ENCODE results near the gene MYCN.

DNA sequence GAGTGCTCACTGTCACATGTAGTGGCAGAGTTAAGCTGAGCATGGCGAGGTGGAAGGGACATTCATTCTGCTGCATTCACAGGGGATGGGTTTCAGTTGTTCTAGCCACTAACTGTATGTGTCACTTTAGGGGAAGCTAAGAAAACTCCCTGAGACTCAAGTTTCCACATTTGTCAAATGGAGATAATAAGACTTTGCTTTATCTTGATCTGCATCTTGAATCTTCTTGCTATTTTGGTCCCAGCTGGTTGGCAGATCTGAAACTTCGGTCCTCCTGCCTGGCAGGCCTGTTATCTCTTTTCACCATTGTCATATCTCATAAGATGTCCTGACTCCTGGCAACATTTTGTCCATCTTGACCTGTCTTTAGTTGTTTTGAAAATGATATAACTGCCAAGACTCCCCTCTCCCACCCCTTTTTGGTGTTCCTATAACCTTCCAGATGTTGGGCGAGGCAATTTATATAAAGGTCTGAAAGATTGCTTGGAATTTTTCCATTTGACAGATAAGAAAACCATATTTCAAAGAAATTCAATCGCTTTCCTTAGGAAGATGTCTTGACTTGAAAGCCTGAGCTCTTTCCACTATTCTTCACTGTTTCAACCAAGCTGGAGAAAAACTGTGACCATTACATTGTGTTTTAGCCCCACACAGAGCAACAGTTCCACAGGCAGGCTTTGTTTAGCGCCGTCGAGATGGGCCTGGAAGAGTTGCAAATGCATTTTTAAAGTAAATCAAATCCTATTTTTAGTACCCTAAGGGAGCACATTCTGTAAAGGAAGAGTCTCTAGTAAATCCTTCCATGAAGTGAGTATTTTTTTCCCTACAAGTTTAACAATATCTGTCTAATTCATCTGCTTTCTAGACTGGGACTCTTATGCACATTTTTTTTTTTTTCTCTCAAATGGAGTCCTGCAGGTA lies 33.4 kb downstream of the MYCN start:
- TF ChIP-seq CTCF (IDR thresholded peaks at IDR 0.05; ENCODE audit: low read length) (no peak), EZH2phosphoT487 (IDR thresholded peaks at IDR 0.05; ENCODE audit: low read length) (no peak)
